ENCODE data around the gene TSHZ1. TPM values are rescaled to one million over a fixed set of nuclear protein-coding genes. Genes with fewer than 3 reads are reported as not detected.

The TSHZ1 gene
- total and polyA plus RNA-seq, 2 donors from 2014 or later = 7.0 to 31.3 TPM

GRCh38 chr18:75250471-75250821 lies 39.8 kb downstream of the TSHZ1 start:
- Histone ChIP-seq H3K27me3 (ENCODE audit: control insufficient read depth, insufficient read depth, low read length) (no peaks in the 10 kb centered on the region), H3K9ac (ENCODE audit: low read length in 3 of 3) (no peak overlapping the region), H3K36me3 (ENCODE audit: control insufficient read depth in 2 of 3, insufficient read depth in 3 of 3, low read length in 3 of 3) (no peaks in the 10 kb centered on the region), H3K4me3 (ENCODE audit: low read length in 3 of 3) (no peak overlapping the region), H3K9me3 (ENCODE audit: control insufficient read depth in 2 of 3, insufficient read depth in 1 of 3, low read length in 3 of 3) (no peaks in the 10 kb centered on the region), H3K4me1 (ENCODE audit: control insufficient read depth in 2 of 3, insufficient read depth in 2 of 3, low read depth in 1 of 3, low read length in 3 of 3) (peaks cover 4 to 19% (median 11%) of the 10 kb centered on the region in 3 donors), H3K27ac (ENCODE audit: low read depth in 2 of 2, low read length in 2 of 2) (no peak overlapping the region)
- DNase-seq (peak in 1 of 5 donors; percentile 78), FAIRE-seq (no peak)
- no peak for TF ChIP-seq CTCF (IDR thresholded peaks at IDR 0.05; ENCODE audit: borderline replicate concordance, extremely low read depth, insufficient read depth)
- intact Hi-C loops (cut with DNase I) = no loop called here

GRCh38 chr18:75251466-75251865 lies 40.9 kb downstream of the TSHZ1 start:
- FAIRE-seq (no peak), DNase-seq (no peak)
- no peak overlapping the region for H3K27ac ChIP-seq (ENCODE audit: low read depth in 2 of 2, low read length in 2 of 2)
- no peak for TF ChIP-seq CTCF (IDR thresholded peaks at IDR 0.05; ENCODE audit: borderline replicate concordance, extremely low read depth, insufficient read depth)
- no peaks in the 10 kb centered on the region for H3K9me3 ChIP-seq (ENCODE audit: control insufficient read depth in 2 of 3, insufficient read depth in 1 of 3, low read length in 3 of 3)
- no peaks in the 10 kb centered on the region for H3K36me3 ChIP-seq (ENCODE audit: control insufficient read depth in 2 of 3, insufficient read depth in 3 of 3, low read length in 3 of 3)
- no peaks in the 10 kb centered on the region for H3K27me3 ChIP-seq (ENCODE audit: control insufficient read depth, insufficient read depth, low read length)
- H3K9ac ChIP-seq (ENCODE audit: low read length in 3 of 3) = no peak overlapping the region
- H3K4me3 ChIP-seq (ENCODE audit: low read length in 3 of 3) = no peak overlapping the region
- peaks cover 4 to 17% (median 16%) of the 10 kb centered on the region in 3 donors for H3K4me1 ChIP-seq (ENCODE audit: control insufficient read depth in 2 of 3, insufficient read depth in 2 of 3, low read depth in 1 of 3, low read length in 3 of 3)
- intact Hi-C loops (cut with DNase I) = no loop called here

- intact Hi-C loops (cut with DNase I) = no loop called here
- Histone ChIP-seq H3K9me3 (ENCODE audit: control insufficient read depth in 2 of 3, insufficient read depth in 1 of 3, low read length in 3 of 3) (no peaks in the 10 kb centered on the region), H3K9ac (ENCODE audit: low read length in 3 of 3) (no peak overlapping the region), H3K36me3 (ENCODE audit: control insufficient read depth in 2 of 3, insufficient read depth in 3 of 3, low read length in 3 of 3) (no peaks in the 10 kb centered on the region), H3K27me3 (ENCODE audit: control insufficient read depth, insufficient read depth, low read length) (no peaks in the 10 kb centered on the region), H3K27ac (ENCODE audit: low read depth in 2 of 2, low read length in 2 of 2) (no peak overlapping the region), H3K4me1 (ENCODE audit: control insufficient read depth in 2 of 3, insufficient read depth in 2 of 3, low read depth in 1 of 3, low read length in 3 of 3) (peaks cover 2 to 17% (median 13%) of the 10 kb centered on the region in 3 donors), H3K4me3 (ENCODE audit: low read length in 3 of 3) (no peak overlapping the region)
- TF ChIP-seq CTCF (IDR thresholded peaks at IDR 0.05; ENCODE audit: borderline replicate concordance, extremely low read depth, insufficient read depth) = no peak
- DNase-seq (no peak), FAIRE-seq (no peak)
Measured at GRCh38 chr18:75252136-75252535, 41.5 kb downstream of the TSHZ1 start.

GRCh38 chr18:75253043-75253442 lies 42.4 kb downstream of the TSHZ1 start:
- H3K36me3 ChIP-seq (ENCODE audit: control insufficient read depth in 2 of 3, insufficient read depth in 3 of 3, low read length in 3 of 3) = no peaks in the 10 kb centered on the region
- FAIRE-seq (no peak), DNase-seq (no peak)
- no peak overlapping the region for H3K27ac ChIP-seq (ENCODE audit: low read depth in 2 of 2, low read length in 2 of 2)
- no peaks in the 10 kb centered on the region for H3K27me3 ChIP-seq (ENCODE audit: control insufficient read depth, insufficient read depth, low read length)
- H3K9me3 ChIP-seq (ENCODE audit: control insufficient read depth in 2 of 3, insufficient read depth in 1 of 3, low read length in 3 of 3) = no peaks in the 10 kb centered on the region
- peaks cover 2 to 17% (median 10%) of the 10 kb centered on the region in 3 donors for H3K4me1 ChIP-seq (ENCODE audit: control insufficient read depth in 2 of 3, insufficient read depth in 2 of 3, low read depth in 1 of 3, low read length in 3 of 3)
- intact Hi-C loops (cut with DNase I) = no loop called here
- no peak overlapping the region for H3K4me3 ChIP-seq (ENCODE audit: low read length in 3 of 3)
- TF ChIP-seq CTCF (IDR thresholded peaks at IDR 0.05; ENCODE audit: borderline replicate concordance, extremely low read depth, insufficient read depth) = no peak
- no peak overlapping the region for H3K9ac ChIP-seq (ENCODE audit: low read length in 3 of 3)
